Gastroesophageal sphincter (tissue), 4 donors: Measurements from ENCODE around the gene SNW1. TPM values are rescaled to one million over a fixed set of nuclear protein-coding genes. Genes with fewer than 3 reads are reported as not detected.

Experiments used
- ATAC-seq: fragments of 150-250 bp; one replicate; pipeline ENCODE4 v1.9.1; 2016; ENCODE audit warnings: mild to moderate bottlenecking, moderate library complexity
- H3K27ac ChIP-seq, 4 donors: fragments of 200-600 bp; sonication (generic) in 3 of 4; 1 replicate in 3 of 4; 2 replicates in 1 of 4; pipeline ENCODE4 v1.5.1; 2016 to 2019
- H3K27me3 ChIP-seq: fragments of 200-600 bp; sonication (generic); one replicate; pipeline ENCODE4 v1.5.1; 2019
- H3K36me3 ChIP-seq, 2 donors: fragments of 200-600 bp; sonication (generic); one replicate each; pipeline ENCODE4 v1.5.1; 2019; ENCODE audit warnings: control low read depth in 1 of 2
- H3K4me1 ChIP-seq, 3 donors: fragments of 200-600 bp; sonication (generic); 1 replicate in 2 of 3; 2 replicates in 1 of 3; pipeline ENCODE4 v1.5.1; 2016 to 2019; ENCODE audit warnings: control low read depth in 2 of 3
- H3K4me3 ChIP-seq, 2 donors: fragments of 200-600 bp; sonication (generic); one replicate each; pipeline ENCODE4 v1.5.1; 2019; ENCODE audit warnings: mild to moderate bottlenecking in 1 of 2, moderate library complexity in 1 of 2
- H3K9me3 ChIP-seq, 3 donors: fragments of 200-600 bp; sonication (generic); one replicate each; pipeline ENCODE4 v1.5.1; 2017 to 2019; ENCODE audit warnings: control low read depth in 2 of 3
- EP300 ChIP-seq: sonication (generic); formaldehyde crosslinking; IDR thresholded peaks from one replicate; pipeline ENCODE4 v1.6.1; 2017; ENCODE audit warnings: antibody characterized with exemption, mild to moderate bottlenecking
- POLR2A ChIP-seq, 2 donors: fragments of 450-650 bp; IDR thresholded peaks; one replicate each; pipeline ENCODE4 v1.6.1; 2017; ENCODE audit warnings: antibody characterized with exemption in 2 of 2, mild to moderate bottlenecking in 2 of 2, moderate library complexity in 1 of 2
- POLR2AphosphoS5 ChIP-seq: sonication (generic); formaldehyde crosslinking; IDR thresholded peaks from one replicate; pipeline ENCODE4 v1.6.1; 2017; ENCODE audit warnings: antibody characterized with exemption
- WGBS, 2 donors: methylation state at CpG; one replicate each; pipeline ENCODE4 v1.1.5; 2018; ENCODE audit warnings: low coverage in 1 of 2; 5-methylcytosine and 5-hydroxymethylcytosine counted together
- total RNA-seq, 4 donors: library from RNA; depleted of rRNA; stranded (reverse); fragments of >200 nt; gene quantifications; one replicate each; pipeline ENCODE4 v1.1.0, GENCODE V29; 2016
- TF ChIP-seq, protein P1 (sequence below), 4 experiments: fragments of 200-600 bp in 2 of 4; fragments of 450-650 bp in 2 of 4; sonication (generic) in 1 of 4; IDR thresholded peaks; one replicate each; pipeline ENCODE4 v1.5.1; 2017 to 2019; ENCODE audit warnings: antibody characterized with exemption in 4 of 4, mild to moderate bottlenecking in 2 of 4, moderate library complexity in 2 of 4

SNW1 gene
- total RNA-seq, 4 donors from 2014 or later, result 43.7 to 70.5 (median 49.4) TPM

DNA sequence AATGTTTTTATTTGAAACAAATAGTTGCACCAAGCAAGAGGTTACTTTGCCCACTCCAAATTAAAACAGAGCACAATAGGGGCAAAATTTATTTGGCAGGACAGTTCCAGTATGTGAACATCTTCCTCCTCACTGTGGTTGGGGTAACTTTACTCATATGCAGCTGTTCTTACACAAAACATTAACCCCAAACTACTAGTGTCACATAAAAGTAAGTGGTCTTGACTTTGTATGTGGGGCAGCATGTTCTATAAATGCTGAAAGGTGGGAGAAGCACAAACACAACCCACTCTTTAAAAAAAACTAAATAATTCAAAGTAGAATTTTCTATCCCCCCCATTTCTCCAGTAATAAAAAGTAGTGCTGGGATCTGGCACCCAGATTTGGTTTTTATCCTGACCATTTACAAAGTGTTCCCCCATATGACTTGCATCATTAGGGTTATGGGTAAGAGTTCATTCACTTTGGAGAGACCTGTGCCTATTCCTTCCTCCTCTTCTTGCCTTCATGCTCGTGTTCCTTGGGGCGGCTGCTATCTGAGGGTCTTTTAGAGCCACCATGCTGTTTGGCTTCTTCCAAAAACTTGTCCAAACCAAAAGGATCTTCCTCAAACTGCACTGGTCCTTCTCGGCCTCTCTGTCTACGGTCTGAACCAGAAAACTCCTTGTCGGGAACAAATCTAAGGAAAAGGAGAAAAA is 43.2 kb downstream of the SNW1 start:
- Histone ChIP-seq H3K36me3 (peaks cover 9 to 99% of the 10 kb centered on the region in 2 donors), H3K9me3 (no peaks in the 10 kb centered on the region), H3K4me3 (no peak overlapping the region), H3K4me1 (no peaks in the 10 kb centered on the region), H3K27me3 (no peaks in the 10 kb centered on the region), H3K27ac (no peak overlapping the region)
- no peak for ATAC-seq
- 76% methylated on average over 5 of the region's 5 CpGs; no CpG with 5 or more reads in 1 of the 2 donors for WGBS, 2 donors
- TF ChIP-seq EP300, result no peak

DNA sequence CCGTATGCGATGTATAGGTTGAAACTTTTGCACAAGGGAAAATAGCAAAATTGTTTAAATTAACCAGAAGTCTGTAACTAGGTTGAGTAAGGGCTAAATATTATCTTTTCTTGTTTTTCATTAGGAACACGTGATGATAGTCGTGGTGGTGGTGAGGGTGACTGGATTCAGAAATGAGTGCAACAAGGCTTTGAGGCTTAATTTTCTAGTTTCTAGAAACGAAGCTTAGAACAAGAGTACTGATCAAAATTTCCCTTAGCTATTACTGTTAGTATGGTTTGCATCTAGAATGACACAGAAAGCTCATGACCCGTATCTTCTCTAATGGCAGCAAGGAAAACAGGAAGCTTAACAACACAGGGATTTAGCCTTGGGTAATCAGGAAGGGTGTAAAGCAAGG is 46.0 kb downstream of the SNW1 start:
- no peaks in the 10 kb centered on the region for H3K27me3 ChIP-seq
- peaks cover 0 to 10% (median 0%) of the 10 kb centered on the region in 3 donors for H3K4me1 ChIP-seq
- no peak for TF ChIP-seq EP300
- ATAC-seq, result no peak
- H3K4me3 ChIP-seq, result no peak overlapping the region
- peaks cover 9 to 99% of the 10 kb centered on the region in 2 donors for H3K36me3 ChIP-seq
- H3K9me3 ChIP-seq, result no peaks in the 10 kb centered on the region
- 85 to 87% methylated on average over 6 of the region's 6 CpGs for WGBS, 2 donors
- no peak overlapping the region for H3K27ac ChIP-seq

DNA sequence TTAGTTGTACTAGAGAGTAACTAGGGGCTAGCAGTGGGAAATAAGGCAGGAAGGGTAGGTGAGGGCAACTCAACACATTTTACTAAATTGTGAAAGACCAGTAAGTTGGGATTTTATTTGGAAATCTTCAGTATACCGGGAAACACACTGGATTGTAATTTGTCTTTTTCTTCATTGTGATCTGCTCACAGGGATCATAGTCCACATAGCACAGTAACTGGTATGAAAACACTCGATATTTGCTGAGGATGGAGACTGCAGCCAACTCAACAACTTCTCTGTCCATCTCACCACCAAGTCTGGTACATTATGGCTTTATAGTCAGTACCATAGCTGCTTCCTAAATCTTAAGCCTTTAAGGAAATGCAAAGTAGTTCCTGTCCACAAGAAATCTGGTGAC is 50.6 kb downstream of the SNW1 start:
- TF ChIP-seq EP300 (no peak), POLR2AphosphoS5 (no peak), POLR2A (IDR thresholded peaks at IDR 0.05) (no peak)
- ATAC-seq, result no peak
- Histone ChIP-seq H3K9me3 (no peaks in the 10 kb centered on the region), H3K4me1 (peaks cover 12 to 46% (median 19%) of the 10 kb centered on the region in 3 donors), H3K27ac (no peak overlapping the region), H3K36me3 (peaks cover 0 to 57% of the 10 kb centered on the region in 2 donors), H3K27me3 (no peaks in the 10 kb centered on the region), H3K4me3 (no peak overlapping the region)
- 76 to 78% methylated on average over 2 of the region's 2 CpGs for WGBS, 2 donors

DNA sequence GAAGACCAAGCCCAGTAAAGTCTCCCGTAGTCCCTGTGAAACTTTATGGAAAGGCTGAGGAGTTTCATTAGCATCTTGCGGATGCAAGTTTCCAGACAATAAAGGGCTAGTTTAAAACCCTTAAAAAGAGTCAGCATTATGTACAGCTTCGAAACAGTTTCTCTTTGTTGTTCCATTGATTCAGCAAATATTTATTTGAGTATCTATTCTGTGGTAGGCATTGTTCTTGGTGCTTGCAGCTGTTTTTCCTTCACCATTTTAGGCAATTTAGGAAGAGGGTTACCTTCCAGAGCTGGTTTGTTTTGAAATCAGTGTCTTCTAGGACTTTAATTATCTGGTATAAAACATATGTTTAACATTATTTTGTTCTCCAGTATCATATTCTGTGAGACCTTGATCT is 51.5 kb downstream of the SNW1 start:
- Histone ChIP-seq H3K9me3 (no peaks in the 10 kb centered on the region), H3K27me3 (no peaks in the 10 kb centered on the region), H3K27ac (no peak overlapping the region), H3K4me1 (peaks cover 12 to 53% (median 19%) of the 10 kb centered on the region in 3 donors), H3K36me3 (peaks cover 0 to 57% of the 10 kb centered on the region in 2 donors), H3K4me3 (peak overlapping the region in 1 of 2 donors; percentile 86)
- TF ChIP-seq POLR2A (IDR thresholded peaks at IDR 0.05) (no peak), POLR2AphosphoS5 (no peak), EP300 (no peak)
- TF ChIP-seq, protein P1, sequence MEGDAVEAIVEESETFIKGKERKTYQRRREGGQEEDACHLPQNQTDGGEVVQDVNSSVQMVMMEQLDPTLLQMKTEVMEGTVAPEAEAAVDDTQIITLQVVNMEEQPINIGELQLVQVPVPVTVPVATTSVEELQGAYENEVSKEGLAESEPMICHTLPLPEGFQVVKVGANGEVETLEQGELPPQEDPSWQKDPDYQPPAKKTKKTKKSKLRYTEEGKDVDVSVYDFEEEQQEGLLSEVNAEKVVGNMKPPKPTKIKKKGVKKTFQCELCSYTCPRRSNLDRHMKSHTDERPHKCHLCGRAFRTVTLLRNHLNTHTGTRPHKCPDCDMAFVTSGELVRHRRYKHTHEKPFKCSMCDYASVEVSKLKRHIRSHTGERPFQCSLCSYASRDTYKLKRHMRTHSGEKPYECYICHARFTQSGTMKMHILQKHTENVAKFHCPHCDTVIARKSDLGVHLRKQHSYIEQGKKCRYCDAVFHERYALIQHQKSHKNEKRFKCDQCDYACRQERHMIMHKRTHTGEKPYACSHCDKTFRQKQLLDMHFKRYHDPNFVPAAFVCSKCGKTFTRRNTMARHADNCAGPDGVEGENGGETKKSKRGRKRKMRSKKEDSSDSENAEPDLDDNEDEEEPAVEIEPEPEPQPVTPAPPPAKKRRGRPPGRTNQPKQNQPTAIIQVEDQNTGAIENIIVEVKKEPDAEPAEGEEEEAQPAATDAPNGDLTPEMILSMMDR (IDR thresholded peaks at IDR 0.05), result no peak
- 69 to 84% methylated on average over 3 of the region's 3 CpGs for WGBS, 2 donors
- ATAC-seq, result no peak

DNA sequence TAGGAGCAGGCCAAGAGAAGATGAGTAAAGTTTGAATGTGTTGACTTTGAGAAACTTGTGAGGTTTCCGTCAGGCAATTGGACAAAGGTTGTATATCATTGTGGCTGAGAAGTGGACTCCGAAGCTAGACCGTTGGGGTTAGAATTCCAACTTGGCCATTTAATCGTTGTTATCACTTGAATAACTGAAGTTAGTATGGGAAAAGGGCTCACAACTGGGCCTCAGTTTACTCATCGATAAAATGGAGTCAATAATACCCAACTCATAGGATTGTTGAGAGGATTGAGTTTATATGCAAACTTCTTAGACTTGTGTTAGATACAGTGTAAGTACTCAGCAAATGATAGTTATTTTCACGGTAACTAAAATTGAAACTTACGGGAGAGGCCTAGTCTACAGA is 52.2 kb downstream of the SNW1 start:
- Histone ChIP-seq H3K27ac (no peak overlapping the region), H3K4me3 (peak overlapping the region; percentile 86 to 94), H3K27me3 (no peaks in the 10 kb centered on the region), H3K9me3 (no peaks in the 10 kb centered on the region), H3K4me1 (peaks cover 12 to 56% (median 19%) of the 10 kb centered on the region in 3 donors), H3K36me3 (peaks cover 0 to 57% of the 10 kb centered on the region in 2 donors)
- no peak for TF ChIP-seq POLR2A (IDR thresholded peaks at IDR 0.05)
- TF ChIP-seq, protein P1 (IDR thresholded peaks at IDR 0.05), result no peak
- TF ChIP-seq POLR2AphosphoS5, result no peak
- TF ChIP-seq EP300, result no peak
- 19 to 20% methylated on average over 7 of the region's 7 CpGs for WGBS, 2 donors
- ATAC-seq, result no peak

DNA sequence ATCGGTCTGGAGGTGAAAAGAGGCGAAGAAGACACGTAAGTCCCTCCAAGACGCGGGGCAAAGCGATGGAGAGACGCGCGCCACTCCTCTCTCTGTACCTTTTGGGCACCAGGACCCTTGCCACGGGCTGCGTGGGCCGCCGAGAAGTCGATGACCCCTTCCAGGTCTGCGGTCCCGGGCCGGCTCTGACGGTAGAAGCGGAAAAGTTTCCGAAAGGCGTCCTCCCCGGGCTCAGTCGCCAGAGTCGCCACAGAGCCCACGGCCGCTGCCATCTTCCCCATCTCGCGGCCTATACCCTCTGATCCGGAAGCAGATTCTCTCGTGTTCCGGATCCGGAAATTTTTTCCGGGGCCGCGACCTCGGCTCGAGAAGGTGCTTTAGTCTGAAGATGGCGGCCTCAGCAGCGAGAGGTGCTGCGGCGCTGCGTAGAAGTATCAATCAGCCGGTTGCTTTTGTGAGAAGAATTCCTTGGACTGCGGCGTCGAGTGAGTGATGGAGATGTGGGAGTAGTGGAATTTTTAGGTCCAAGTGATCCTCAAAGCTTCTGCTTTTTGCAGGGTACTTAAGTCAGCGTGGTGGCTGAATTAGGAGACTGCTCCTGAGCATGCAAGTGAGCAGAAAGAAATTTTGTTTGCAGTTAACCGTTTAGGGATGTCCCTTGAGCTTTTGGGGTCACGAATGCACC is 53.1 kb downstream of the SNW1 start, which contains the start of the genes ALKBH1 and SLIRP:
ALKBH1 (minus strand) TSS at position 300 of the 685 bp plus-strand sequence; CDS start at position 281, 19 bp downstream.
SLIRP (plus strand) TSS at position 380 of the 685 bp plus-strand sequence; CDS start at position 389, 9 bp downstream.
- peak; percentile 95 for ATAC-seq
- TF ChIP-seq, protein P1 (IDR thresholded peaks at IDR 0.05), result no peak
- TF ChIP-seq POLR2A (IDR thresholded peaks at IDR 0.05) (peak; percentile 44 to 75), POLR2AphosphoS5 (peak; percentile 81), EP300 (no peak)
- WGBS, 2 donors, result 0% methylated on average over 3 of the region's 49 CpGs
- Histone ChIP-seq H3K9me3 (no peaks in the 10 kb centered on the region), H3K4me1 (peaks cover 12 to 56% (median 19%) of the 10 kb centered on the region in 3 donors), H3K27ac (peak within 1 kb of the TSS; percentile 26 to 83 (median 76)), H3K4me3 (peak within 1 kb of the TSS; percentile 86 to 94), H3K36me3 (peaks cover 0 to 58% of the 10 kb centered on the region in 2 donors), H3K27me3 (no peaks in the 10 kb centered on the region)
